SK-N-SH (cell line): Measurements from ENCODE around the gene ZDHHC7. TPM values are rescaled to one million over a fixed set of nuclear protein-coding genes. Genes with fewer than 3 reads are reported as not detected.

Experiments
- CTCF ChIA-PET: fragments of 300-600, 350-600 bp; formaldehyde crosslinking; extraction: SDS; loops from one replicate; lab custom pipeline; 2021; lab: Yijun Ruan, JAX
- POLR2A ChIA-PET: fragments of 350-600 bp; sonication (Branson Sonifier 250); formaldehyde crosslinking; extraction: SDS; loops from one replicate; lab custom pipeline; 2020; ENCODE audit warnings: antibody characterized with exemption, inconsistent platforms; lab: Yijun Ruan, JAX
- DNase-seq: peaks from one replicate; pipeline ENCODE4 v3.0.0; 2012
- H2AFZ ChIP-seq: fragments of 200-600 bp; sonication (generic); 2 replicates; pipeline ENCODE4 v1.8.1; 2016; ENCODE audit warnings: antibody characterized with exemption, mild to moderate bottlenecking, low read depth
- H3F3A ChIP-seq: fragments of 200-600 bp; sonication (generic); replicated peaks from 2 replicates; pipeline ENCODE3; 2016; ENCODE audit warnings: antibody characterized with exemption, mild to moderate bottlenecking; ENCODE audit not compliant: insufficient read depth
- H3K27ac ChIP-seq, 2 experiments: fragments of 200-500 bp in 1 of 2; fragments of 200-600 bp in 1 of 2; sonication (Bioruptor generic) in 1 of 2; sonication (generic), shearing (Covaris generic) in 1 of 2; 2 replicates each; pipeline versions ENCODE4 v1.5.1 to v1.6.1; 2014 to 2016; ENCODE audit warnings: low read depth in 2 of 2, inconsistent platforms in 1 of 2, low read length in 1 of 2, mild to moderate bottlenecking in 1 of 2, mixed read lengths in 1 of 2
- H3K27me3 ChIP-seq: fragments of 200-600 bp; sonication (generic), shearing (Covaris generic); 2 replicates; pipeline ENCODE4 v1.6.1; 2016; ENCODE audit warnings: mixed run types; ENCODE audit not compliant: insufficient read depth
- H3K36me3 ChIP-seq, 2 experiments: fragments of 200-500 bp in 1 of 2; fragments of 200-600 bp in 1 of 2; sonication (Bioruptor generic) in 1 of 2; sonication (generic) in 1 of 2; replicated peaks in 1 of 2; 2 replicates each; pipeline versions ENCODE3 to v1.5.1; 2014 to 2016; ENCODE audit warnings: low read length in 1 of 2, mild to moderate bottlenecking in 1 of 2; ENCODE audit not compliant: insufficient read depth in 2 of 2, control insufficient read depth in 1 of 2
- H3K4me1 ChIP-seq, 2 experiments: fragments of 200-500 bp in 1 of 2; fragments of 200-600 bp in 1 of 2; sonication (Bioruptor generic) in 1 of 2; sonication (generic), shearing (Covaris generic) in 1 of 2; 2 replicates each; pipeline versions ENCODE4 v1.5.1 to v1.6.1; 2014 to 2016; ENCODE audit warnings: low read depth in 1 of 2, low read length in 1 of 2, mixed run types in 1 of 2; ENCODE audit not compliant: insufficient read depth in 2 of 2, control insufficient read depth in 1 of 2
- H3K4me2 ChIP-seq: fragments of 200-600 bp; sonication (generic), shearing (Covaris generic); 2 replicates; pipeline ENCODE4 v1.6.1; 2017; ENCODE audit warnings: mixed run types
- H3K4me3 ChIP-seq, 2 experiments: fragments of 200-500 bp in 1 of 2; fragments of 200-600 bp in 1 of 2; sonication (Bioruptor generic) in 1 of 2; sonication (generic), shearing (Covaris generic) in 1 of 2; 2 replicates each; pipeline versions ENCODE4 v1.5.1 to v1.8.1; 2014 to 2016; ENCODE audit warnings: low read depth in 2 of 2, inconsistent platforms in 1 of 2, low read length in 1 of 2, mild to moderate bottlenecking in 1 of 2, mixed read lengths in 1 of 2, moderate library complexity in 1 of 2
- H3K79me2 ChIP-seq: fragments of 200-600 bp; sonication (generic); 2 replicates; pipeline ENCODE4 v1.8.1; 2017; ENCODE audit warnings: mild to moderate bottlenecking; ENCODE audit not compliant: insufficient read depth
- H3K9ac ChIP-seq: fragments of 200-600 bp; sonication (generic); 2 replicates; pipeline ENCODE4 v1.6.1; 2017; ENCODE audit warnings: mixed run types
- H3K9me2 ChIP-seq: fragments of 200-600 bp; sonication (generic); 2 replicates; pipeline ENCODE4 v1.6.1; 2017; ENCODE audit warnings: mixed run types
- H3K9me3 ChIP-seq: fragments of 200-600 bp; sonication (generic); 2 replicates; pipeline ENCODE4 v1.6.1; 2017; ENCODE audit warnings: mixed run types, mild to moderate bottlenecking, moderate library complexity
- H4K20me1 ChIP-seq: fragments of 200-600 bp; sonication (generic); 2 replicates; pipeline ENCODE4 v1.6.1; 2017; ENCODE audit warnings: mild to moderate bottlenecking, mixed run types; ENCODE audit not compliant: insufficient read depth
- CHD2 ChIP-seq: fragments of 150-350 bp; IDR thresholded peaks from 2 replicates; pipeline ENCODE4 v1.6.1; 2018; ENCODE audit warnings: low read length; ENCODE audit not compliant: partially characterized antibody
- FOSL2 ChIP-seq: IDR thresholded peaks from 2 replicates; pipeline ENCODE4 v1.4.0; 2012; ENCODE audit warnings: low read depth, mild to moderate bottlenecking, moderate library complexity, borderline replicate concordance
- MAX ChIP-seq: IDR thresholded peaks from 2 replicates; pipeline ENCODE4 v1.4.0; 2012; ENCODE audit warnings: low read depth
- NRF1 ChIP-seq: IDR thresholded peaks from 2 replicates; pipeline ENCODE4 v1.6.1; 2012; ENCODE audit warnings: low read depth, mild to moderate bottlenecking, low read length
- POLR2AphosphoS5 ChIP-seq: IDR thresholded peaks from 2 replicates; pipeline ENCODE4 v1.6.1; 2012; ENCODE audit warnings: low read depth, low read length
- RAD21 ChIP-seq: IDR thresholded peaks from 2 replicates; pipeline ENCODE4 v1.6.1; 2012; ENCODE audit warnings: mild to moderate bottlenecking, low read length
- RXRA ChIP-seq: IDR thresholded peaks from 2 replicates; pipeline ENCODE4 v1.4.0; 2012; ENCODE audit warnings: low read depth, mild to moderate bottlenecking, borderline replicate concordance
- SIN3A ChIP-seq: IDR thresholded peaks from 2 replicates; pipeline ENCODE4 v1.6.1; 2012; ENCODE audit warnings: low read depth, mild to moderate bottlenecking, low read length, moderate library complexity, borderline replicate concordance
- TAF1 ChIP-seq: IDR thresholded peaks from 2 replicates; pipeline ENCODE4 v1.6.1; 2012; ENCODE audit warnings: low read depth, mild to moderate bottlenecking, low read length, moderate library complexity, borderline replicate concordance
- TCF12 ChIP-seq: IDR thresholded peaks from 2 replicates; pipeline ENCODE4 v1.4.0; 2012
- TEAD4 ChIP-seq: IDR thresholded peaks from 2 replicates; pipeline ENCODE4 v1.4.0; 2012; ENCODE audit warnings: mild to moderate bottlenecking, borderline replicate concordance; ENCODE audit not compliant: insufficient read depth
- YY1 ChIP-seq: IDR thresholded peaks from 2 replicates; pipeline ENCODE4 v1.4.0; 2012; ENCODE audit warnings: low read depth, mild to moderate bottlenecking
- WGBS: methylation state at CpG from one replicate; pipeline ENCODE4 v1.1.6; 2017; ENCODE audit warnings: low lambda C conversion rate; 5-methylcytosine and 5-hydroxymethylcytosine counted together
- polyA plus RNA-seq, 3 experiments: library from polyadenylated mRNA; depleted of rRNA; stranded (reverse); fragments of >200 nt; gene quantifications; 2 replicates each; pipeline ENCODE4 v1.2.3, GENCODE V29; 2012
- TF ChIP-seq, protein P1 (sequence below): fragments of 150-350 bp; IDR thresholded peaks from 2 replicates; pipeline ENCODE4 v1.6.1; 2016; ENCODE audit warnings: mild to moderate bottlenecking, low read depth, low read length

The ZDHHC7 gene
- polyA plus RNA-seq, 1 of the 3 experiments (the other 2 are of a cell fraction): 114 TPM

DNA sequence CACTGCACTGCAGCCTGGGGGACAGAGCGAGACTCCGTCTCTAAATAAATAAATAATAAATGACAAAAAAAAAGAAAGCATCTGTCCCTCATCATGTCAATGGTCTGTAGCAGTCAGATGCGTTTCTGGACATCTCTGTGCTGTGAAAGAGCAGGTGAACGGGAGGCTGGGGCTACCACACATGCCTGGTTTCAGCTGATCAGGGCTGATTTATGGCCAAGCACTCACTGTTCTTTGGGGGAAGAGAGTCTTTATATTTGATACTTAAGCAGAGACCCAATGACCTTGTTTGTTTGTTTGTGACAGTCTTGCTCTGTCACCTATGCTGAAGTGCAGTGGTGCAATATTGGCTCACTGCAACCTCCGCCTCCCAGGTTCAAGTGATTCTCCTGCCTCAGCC is 33.7 kb upstream of the ZDHHC7 start:
- TF ChIP-seq NRF1 (no peak), CHD2 (no peak), YY1 (no peak)
- CTCF ChIA-PET: no interaction called here
- Histone ChIP-seq H3K9me2 (no peaks in the 10 kb centered on the region), H3F3A (no peaks in the 10 kb centered on the region), H3K9me3 (no peaks in the 10 kb centered on the region), H3K27ac (no peak overlapping the region), H2AFZ (no peak overlapping the region), H3K79me2 (no peaks in the 10 kb centered on the region), H3K4me2 (no peak overlapping the region), H4K20me1 (no peaks in the 10 kb centered on the region), H3K4me1 (no peaks in the 10 kb centered on the region), H3K9ac (no peak overlapping the region), H3K27me3 (no peaks in the 10 kb centered on the region), H3K36me3 (no peaks in the 10 kb centered on the region), H3K4me3 (no peak overlapping the region)
- 95% methylated on average over 5 of the region's 5 CpGs for WGBS
- DNase-seq: no peak
- POLR2A ChIA-PET: no interaction called here

DNA sequence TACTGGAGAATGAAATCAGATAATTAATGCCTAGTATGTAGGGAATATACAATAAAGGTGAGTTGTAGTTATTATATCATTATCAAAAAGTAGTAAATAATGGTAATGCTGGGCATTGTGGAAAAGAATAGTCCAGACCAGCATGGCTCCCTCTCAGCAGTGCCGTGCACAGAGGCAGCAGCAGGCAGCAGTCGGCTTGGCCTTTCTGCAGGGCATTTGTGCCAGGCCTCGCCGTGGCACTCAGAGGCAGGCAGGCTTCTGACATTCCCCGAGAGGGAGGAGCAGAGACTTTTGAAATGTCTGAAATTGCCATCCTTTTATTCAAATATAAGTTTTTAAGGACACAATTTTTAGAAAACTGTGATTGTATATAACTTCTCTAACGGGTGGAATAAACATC is 31.3 kb upstream of the ZDHHC7 start:
- no peak overlapping the region for H3K4me2 ChIP-seq
- TF ChIP-seq, protein P1, sequence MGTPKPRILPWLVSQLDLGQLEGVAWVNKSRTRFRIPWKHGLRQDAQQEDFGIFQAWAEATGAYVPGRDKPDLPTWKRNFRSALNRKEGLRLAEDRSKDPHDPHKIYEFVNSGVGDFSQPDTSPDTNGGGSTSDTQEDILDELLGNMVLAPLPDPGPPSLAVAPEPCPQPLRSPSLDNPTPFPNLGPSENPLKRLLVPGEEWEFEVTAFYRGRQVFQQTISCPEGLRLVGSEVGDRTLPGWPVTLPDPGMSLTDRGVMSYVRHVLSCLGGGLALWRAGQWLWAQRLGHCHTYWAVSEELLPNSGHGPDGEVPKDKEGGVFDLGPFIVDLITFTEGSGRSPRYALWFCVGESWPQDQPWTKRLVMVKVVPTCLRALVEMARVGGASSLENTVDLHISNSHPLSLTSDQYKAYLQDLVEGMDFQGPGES: no peak
- TF ChIP-seq RAD21: no peak
- no peak for TF ChIP-seq RXRA
- TF ChIP-seq FOSL2: no peak
- ChIA-PET POLR2A (no interaction called here), CTCF (interaction anchor here (1.3 kb wide), 1 partner anchor 15 kb away, joined by 5 read pairs; no protein-coding TSS in a partner anchor)
- 93% methylated on average over 6 of the region's 6 CpGs for WGBS
- H3K9me3 ChIP-seq: no peaks in the 10 kb centered on the region
- no peak overlapping the region for H3K27ac ChIP-seq
- H3K4me3 ChIP-seq: no peak overlapping the region
- peaks cover 1% of the 10 kb centered on the region for H3F3A ChIP-seq
- H3K79me2 ChIP-seq: no peaks in the 10 kb centered on the region
- no peaks in the 10 kb centered on the region for H3K36me3 ChIP-seq
- no peaks in the 10 kb centered on the region for H3K27me3 ChIP-seq
- H3K9ac ChIP-seq: no peak overlapping the region
- no peaks in the 10 kb centered on the region for H4K20me1 ChIP-seq
- H3K4me1 ChIP-seq: no peaks in the 10 kb centered on the region
- no peaks in the 10 kb centered on the region for H3K9me2 ChIP-seq
- no peak overlapping the region for H2AFZ ChIP-seq
- no peak for DNase-seq

DNA sequence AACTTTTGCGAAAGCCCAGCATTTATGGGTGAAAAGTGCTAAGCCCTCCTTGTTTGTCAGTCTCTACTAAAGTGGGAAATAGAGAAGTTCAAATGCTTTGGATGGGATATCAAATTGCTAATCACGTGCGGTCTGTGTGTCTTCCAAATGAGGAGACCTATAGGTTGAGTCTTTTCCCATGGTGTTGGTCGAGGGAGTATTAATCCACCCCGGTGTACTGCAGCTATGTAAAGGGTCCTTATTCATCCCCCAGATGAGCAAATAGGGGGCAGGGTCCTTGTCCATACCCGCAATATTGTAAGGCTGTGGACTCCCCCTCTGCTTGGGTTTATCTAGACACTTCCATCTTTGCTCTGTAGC is 30.8 kb upstream of the ZDHHC7 start:
- no peaks in the 10 kb centered on the region for H4K20me1 ChIP-seq
- no peak overlapping the region for H3K9ac ChIP-seq
- no peak for DNase-seq
- WGBS: 85% methylated on average over 6 of the region's 6 CpGs
- TF ChIP-seq MAX (no peak), SIN3A (no peak), CHD2 (no peak), POLR2AphosphoS5 (no peak), RXRA (no peak), NRF1 (no peak), FOSL2 (no peak), TAF1 (no peak), TCF12 (no peak), TEAD4 (no peak)
- no peak overlapping the region for H3K4me3 ChIP-seq
- no peaks in the 10 kb centered on the region for H3K4me1 ChIP-seq
- no peak overlapping the region for H3K4me2 ChIP-seq
- no peaks in the 10 kb centered on the region for H3K79me2 ChIP-seq
- ChIA-PET CTCF (interaction anchor here (1.3 kb wide), 1 partner anchor 15 kb away, joined by 5 read pairs; no protein-coding TSS in a partner anchor), POLR2A (no interaction called here)
- no peak overlapping the region for H2AFZ ChIP-seq
- H3K9me3 ChIP-seq: no peaks in the 10 kb centered on the region
- H3K36me3 ChIP-seq: no peaks in the 10 kb centered on the region
- H3K27ac ChIP-seq: no peak overlapping the region
- H3F3A ChIP-seq: peaks cover 6% of the 10 kb centered on the region
- no peaks in the 10 kb centered on the region for H3K9me2 ChIP-seq
- H3K27me3 ChIP-seq: no peaks in the 10 kb centered on the region
